Measurements from ENCODE around the gene BLOC1S4.
"Not testable (repeated sequence)": the region's sequence is repeated elsewhere in the genome, so short reads cannot be mapped to it uniquely, and the experiment has no call there.

Gene BLOC1S4

DNA sequence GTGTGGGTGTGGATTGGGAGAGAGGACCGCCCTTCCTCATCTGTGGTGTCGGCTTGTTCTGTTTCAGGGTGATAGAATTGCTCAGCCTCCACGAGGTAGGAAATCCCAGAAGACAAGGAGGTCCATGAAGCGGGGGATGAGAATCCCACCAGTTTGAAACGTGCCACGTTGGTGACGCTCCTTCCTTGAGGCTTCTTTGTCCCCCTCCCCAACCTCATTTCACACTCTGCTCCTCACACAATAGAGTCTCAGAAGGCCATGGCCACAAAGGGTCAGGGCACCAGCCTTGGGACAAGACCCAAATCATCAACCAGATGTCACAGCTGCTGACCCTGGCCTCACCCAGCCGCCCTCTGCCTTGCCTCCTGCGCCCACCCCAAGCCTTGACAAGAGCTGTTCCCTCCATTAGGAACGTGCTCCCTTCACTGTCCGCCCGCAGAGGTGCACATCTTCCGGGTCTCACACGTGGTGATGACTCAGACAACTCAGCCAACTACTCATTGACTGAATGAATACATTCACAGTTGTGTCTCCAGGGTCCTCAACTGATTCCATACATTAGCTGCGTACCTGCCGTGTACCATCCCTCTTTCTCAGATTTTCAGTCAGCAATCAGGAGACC, 18.3 kb downstream of the BLOC1S4 start:
- no peak for DNase-seq (ENCODE audit: extremely low read depth in 1 of 2, low read depth in 1 of 2)

DNA sequence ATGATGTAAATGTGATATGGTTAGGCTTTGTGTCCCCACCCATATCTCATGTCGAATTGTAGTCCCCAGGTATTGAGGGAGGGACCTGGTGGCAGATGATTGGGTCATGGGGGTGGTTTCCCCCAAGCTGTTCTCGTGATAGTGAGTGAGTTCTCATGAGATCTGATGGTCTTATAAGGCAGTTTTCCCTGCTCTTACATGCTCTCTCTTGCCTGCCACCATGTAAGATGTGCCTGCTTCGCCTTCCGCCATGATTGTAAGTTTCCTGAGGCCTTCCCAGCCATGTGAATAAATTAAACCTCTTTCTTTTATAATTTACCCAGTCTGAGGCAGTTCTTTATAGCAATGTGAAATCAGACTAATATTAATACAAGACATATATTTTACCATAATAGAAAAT, 23.9 kb downstream of the BLOC1S4 start:
- DNase-seq (ENCODE audit: extremely low read depth in 1 of 2, low read depth in 1 of 2): no peak

DNA sequence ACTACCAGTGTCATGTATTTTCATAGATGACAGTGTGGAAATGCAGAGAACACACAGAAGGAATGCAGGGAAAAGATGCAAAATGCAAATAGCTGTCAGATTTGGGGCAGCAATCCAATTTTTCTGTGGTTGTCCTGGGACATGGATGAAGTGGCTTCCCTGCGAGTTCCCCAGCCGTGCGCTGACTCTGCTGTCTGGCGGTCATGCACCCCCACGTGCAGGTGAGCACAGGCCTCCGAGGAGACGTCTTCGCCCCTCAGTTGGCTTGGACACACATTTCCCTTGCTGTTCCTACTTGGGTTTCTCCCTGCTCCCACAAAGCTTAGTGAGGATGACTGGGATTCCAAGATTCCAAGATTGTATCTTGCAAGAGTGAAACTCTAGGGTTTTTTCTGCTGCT, 24.4 kb downstream of the BLOC1S4 start:
- DNase-seq (ENCODE audit: extremely low read depth in 1 of 2, low read depth in 1 of 2): no peak

DNA sequence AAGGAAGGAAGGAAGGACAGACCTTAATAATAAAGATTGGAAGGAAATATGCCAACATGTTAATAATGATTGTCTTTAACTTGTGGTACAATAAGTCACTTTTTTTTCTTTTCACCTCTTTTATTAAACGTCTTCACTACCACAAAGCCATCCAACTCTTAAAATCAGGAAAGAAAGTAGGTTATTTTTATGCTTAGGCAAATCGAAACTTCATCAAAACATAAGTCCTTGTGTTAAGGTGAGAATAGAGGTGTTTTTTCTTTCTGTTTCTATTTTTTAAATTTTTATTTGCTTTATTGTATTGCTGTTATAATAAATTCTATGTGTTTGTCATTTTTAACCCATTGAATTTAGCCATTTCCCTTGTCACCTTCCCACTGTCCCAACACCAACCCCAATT, 26.5 kb downstream of the BLOC1S4 start:
- DNase-seq (ENCODE audit: extremely low read depth in 1 of 2, low read depth in 1 of 2): no peak

DNA sequence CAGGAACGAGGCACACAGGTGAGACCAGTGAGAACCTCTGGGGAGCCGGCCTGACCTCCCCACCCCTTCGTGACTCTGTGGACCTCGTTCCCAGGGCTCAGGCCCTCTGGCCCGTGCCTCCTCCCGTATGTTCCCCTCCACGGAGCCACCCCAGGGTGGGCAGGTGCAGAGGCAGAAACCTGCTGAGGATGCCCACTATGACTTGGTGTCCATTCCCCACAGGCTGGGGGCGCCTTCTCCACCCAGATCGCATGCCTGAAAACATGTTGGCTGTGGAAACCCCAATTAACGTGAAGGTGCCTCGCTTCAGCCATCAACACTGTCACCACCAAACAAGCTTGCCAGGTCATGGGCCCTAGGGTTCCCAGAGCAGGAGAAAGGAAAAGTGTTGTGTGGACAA, 27.0 kb downstream of the BLOC1S4 start:
- no peak for DNase-seq (ENCODE audit: extremely low read depth in 1 of 2, low read depth in 1 of 2)

DNA sequence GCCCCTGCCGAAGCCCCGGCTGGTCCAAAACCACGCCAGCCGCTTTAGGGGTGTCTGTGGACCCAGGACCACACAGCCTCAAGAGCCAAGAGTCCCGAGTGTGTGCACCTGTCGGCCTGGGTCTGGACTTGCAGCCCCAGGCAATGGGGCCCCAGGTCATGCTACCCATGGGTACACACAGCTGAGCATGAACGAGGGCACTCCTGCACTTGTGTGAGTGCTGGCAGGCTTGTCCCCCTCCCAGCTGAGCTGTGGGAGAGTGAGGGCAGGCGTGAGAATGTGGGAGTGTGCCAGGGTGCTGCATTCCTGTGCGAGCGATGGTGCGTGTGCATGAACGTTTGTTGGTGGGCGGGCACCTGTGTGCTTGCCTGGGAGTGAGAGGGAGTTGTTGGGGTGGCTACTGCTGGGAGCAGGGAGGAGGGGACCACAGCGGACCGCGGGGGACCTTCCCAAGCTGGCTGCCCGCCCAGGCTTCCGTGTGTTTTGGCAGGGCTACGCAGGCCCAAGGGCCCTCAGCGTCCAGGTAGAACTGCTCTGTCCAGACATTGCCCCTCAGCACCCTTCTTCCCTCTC, 30.8 kb downstream of the BLOC1S4 start:
- no peak for DNase-seq (ENCODE audit: extremely low read depth in 1 of 2, low read depth in 1 of 2)

DNA sequence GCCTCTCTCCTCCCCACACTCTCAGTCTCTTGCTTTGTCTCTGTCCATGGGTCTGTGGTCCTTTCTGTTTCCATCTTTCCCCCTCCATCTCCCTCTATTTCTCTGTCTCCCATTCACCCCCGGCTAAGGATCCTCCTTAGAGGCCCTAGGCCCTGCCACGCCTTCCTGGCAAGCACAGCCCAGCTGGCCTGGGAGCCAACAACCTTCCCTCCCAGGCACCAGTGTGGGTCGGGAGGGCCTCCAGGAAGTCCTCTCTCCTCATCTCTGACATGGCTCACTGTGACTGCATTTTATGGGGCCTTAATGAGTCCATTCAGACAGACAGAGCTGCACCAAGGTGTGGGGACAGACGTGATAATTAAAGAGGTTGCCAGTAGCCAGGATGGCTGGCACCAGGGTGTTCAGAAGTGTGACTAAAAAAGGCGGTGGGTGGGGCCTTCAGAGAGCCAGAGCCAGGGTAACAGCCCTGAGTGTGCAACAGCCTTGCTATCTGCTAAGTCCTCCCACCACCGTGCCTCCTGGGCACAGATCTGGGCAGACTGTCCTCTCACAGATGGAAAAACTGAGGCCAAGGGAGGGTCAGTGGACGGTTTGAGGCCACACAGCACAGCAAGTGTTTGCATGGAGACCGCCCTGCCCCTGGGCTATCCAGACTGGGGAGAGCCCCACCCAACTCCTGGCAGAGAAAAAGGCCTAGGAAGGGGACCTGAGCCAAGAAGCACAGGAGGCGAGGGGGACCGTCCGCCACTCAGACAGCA, 31.5 kb downstream of the BLOC1S4 start:
- no peak for DNase-seq (ENCODE audit: extremely low read depth in 1 of 2, low read depth in 1 of 2)

DNA sequence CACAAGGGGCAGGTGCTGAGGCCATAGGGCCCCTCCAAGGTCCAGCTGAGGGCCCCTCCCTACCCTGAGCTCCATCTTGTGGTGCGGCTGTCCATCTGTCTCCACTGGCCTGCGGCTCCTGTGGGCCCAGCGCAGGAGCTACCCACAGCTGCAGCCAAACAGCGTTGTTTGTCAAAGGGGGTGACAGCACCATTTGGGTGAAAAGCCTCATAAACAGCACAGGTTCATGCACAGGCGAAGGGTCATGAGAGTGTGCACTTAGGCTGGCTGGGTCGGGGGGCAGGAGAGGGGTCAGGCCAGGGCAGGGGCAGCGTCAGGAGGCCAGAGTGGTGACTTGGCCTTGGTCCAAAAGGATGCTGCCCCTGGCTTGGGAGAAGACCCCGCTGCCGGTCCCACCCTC, 32.3 kb downstream of the BLOC1S4 start:
- DNase-seq (ENCODE audit: extremely low read depth in 1 of 2, low read depth in 1 of 2): no peak

DNA sequence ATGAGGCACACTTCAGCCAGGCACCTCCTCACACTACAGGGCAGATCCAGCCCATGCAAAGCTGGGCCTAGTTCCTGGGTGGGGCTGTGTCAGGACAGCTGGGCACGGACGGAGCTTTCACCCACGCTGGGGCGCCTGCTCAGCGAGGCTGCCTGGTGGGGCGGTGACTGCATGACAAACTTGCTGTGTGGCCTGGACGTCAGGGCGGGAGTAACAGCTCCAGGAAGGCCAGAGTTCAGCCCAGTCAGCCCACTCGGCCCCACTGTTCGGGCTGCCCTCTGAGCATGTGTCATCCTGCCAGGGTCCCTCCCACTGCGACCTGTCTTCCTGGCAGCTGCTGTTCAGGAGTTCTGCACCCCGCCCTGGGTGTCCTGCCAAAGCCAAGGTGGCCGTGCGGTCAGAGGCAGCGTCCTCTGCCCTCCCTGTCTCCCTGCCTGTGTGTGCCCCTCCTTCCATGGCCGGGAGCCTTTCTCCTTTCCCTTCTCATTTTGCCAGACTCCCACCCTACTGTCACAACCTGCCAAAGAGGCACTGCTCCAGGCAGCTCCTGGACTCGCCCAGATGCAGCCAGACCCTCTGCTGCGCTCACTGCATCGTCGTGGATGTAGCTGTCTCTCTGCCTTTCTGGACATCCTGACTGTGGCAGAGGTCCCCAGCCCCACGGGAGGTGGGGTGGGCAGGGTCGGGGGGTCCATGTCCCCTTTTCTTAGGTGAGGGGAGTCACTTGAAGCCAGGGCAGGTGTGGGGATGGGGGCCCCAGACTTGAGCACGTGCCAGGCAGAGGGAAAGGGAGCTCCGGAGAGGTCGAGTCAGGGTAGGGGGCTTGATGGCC, 33.6 kb downstream of the BLOC1S4 start:
- no peak for DNase-seq (ENCODE audit: extremely low read depth in 1 of 2, low read depth in 1 of 2)

DNA sequence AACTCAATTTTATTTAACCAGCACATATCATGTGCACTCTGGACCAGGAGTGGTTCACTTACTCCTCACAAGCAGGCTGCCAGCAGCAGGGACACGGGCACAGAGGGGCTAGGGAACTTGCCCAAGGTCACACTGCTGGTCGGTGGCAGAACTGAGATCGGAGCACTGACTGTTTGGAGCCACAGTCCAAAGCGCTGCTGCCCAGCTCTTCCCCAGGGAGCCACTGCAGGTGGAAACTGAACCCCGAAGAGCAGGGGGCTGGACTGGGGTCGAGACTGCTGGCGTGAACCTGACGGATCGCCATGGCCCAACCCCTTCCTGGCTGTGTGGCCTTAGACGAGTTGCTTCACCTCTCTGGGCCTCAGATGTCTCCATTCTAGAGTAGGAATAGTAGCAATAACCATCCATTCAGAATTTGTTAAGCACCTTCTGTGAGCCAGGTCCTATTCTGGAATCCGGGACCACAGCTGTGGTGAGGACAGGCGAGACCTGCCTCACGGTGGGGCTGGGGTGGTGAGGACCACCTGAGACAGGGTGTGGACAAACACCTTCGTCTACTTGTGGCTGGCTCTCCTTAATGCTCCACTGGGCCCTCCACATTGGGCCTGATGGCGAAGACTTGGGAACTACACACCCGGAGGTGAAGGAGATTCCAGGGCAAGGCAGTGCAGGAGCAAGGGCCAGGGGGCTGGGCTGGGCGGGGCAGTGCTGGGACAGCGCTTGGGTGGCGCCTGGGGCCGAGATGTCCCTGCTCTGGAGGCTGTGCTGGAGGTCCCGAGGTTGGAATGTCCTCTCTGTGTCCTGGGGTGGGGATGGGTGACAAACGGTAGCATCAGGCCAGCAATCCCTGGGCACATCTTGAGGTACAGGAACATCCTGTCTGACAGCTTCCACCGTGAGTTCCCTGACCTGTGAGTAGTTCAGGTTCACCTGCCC, 34.6 kb downstream of the BLOC1S4 start:
- DNase-seq (ENCODE audit: extremely low read depth in 1 of 2, low read depth in 1 of 2): no peak

DNA sequence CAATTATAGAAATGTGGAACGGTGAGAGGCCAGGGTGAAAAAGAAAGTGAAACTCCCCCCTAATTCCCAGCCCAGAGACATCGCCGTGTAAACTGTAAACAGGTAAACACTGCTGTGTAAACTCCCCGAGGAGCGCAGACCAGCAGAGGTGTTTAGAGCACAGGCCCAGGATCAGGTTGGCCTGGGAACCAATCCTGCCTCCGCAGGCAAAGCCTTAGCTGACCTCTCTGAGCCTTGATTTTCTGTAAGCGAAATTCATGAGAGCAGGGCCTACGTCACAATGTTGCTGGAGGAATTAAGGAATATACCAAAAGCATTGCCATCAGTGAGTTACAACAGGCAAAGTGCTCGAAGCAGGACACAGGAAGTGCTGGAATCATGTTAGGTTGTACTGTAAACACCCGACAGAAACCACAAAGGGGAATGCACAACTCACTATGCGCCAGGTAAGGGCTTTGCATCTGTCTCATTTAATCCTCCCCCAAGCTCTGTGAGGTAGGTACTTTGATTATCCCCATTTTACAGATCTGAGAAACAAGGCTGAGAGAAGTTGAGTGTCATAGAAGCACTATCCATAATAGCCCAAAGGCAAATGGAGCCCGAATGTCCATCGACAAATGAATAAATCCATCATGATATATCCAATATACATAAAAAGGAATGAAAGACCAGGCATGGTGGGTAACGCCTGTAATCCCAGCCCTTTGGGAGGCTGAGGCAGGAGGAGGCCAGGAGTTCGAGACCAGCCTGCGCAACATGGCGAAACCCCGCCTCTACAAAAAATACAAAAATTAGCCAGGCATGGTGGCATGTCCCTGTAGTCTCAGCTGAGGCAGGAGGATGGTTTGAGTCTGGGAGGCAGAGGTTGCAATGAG, 35.9 kb downstream of the BLOC1S4 start:
- no peak for DNase-seq (ENCODE audit: extremely low read depth in 1 of 2, low read depth in 1 of 2)

DNA sequence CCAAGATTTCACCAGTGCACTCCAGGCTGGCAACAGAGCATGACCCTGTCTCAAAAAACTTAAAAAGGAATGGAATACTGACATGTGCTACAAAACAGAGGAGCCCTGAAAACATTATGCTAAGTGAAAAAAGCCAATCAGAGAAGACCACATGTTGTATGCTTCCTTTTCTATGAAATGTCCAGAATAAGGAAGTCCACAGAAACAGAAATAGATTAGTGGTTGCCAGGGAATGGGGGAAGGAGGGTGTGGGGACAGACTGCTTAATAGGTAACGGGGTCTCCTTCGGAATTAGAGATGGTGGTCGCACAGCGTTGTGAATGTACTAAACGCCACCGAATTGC, 36.5 kb downstream of the BLOC1S4 start:
- DNase-seq (ENCODE audit: extremely low read depth in 1 of 2, low read depth in 1 of 2): no peak

DNA sequence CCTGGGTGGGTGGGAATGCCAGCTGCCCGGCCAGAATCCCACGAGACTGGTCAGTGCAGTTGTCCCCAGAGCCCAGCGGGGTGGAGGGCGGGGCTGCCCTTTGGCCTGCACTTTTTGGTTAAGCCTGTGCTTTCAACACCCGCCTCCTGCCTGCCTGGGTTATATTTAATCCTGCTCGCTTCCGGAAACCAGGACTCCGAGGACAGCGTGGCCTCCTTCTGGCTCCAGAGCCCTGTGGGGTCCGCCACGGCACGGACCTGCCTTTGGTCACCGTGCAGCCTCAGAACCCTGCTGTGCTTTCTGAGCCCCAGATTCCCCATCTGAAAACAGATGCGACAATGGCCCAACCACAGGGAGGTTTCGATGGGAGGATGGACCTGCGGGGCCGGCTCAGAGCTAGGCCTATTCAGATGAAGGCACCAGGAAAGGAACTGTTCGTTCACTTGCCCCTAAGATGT, 37.2 kb downstream of the BLOC1S4 start:
- no peak for DNase-seq (ENCODE audit: extremely low read depth in 1 of 2, low read depth in 1 of 2)

DNA sequence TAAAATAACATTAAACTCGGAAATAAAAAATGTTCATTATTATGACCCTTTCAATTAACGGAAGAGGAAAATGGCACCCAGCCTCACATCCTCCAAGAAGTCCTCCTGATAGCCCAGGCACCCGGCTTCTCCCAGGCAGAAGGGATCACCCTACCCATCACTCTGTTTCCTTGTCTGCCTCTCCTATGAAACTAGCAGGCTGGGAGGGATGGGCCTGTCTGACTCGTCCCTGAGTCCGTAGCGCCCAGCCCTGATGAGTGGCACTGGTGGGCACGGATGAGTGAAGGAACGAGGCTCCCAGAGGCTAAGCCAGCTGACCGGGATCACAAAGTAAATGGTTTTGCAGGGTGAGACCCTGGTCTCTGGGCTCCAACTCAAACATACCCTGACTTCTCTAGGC, 37.9 kb downstream of the BLOC1S4 start:
- DNase-seq (ENCODE audit: extremely low read depth in 1 of 2, low read depth in 1 of 2): no peak

DNA sequence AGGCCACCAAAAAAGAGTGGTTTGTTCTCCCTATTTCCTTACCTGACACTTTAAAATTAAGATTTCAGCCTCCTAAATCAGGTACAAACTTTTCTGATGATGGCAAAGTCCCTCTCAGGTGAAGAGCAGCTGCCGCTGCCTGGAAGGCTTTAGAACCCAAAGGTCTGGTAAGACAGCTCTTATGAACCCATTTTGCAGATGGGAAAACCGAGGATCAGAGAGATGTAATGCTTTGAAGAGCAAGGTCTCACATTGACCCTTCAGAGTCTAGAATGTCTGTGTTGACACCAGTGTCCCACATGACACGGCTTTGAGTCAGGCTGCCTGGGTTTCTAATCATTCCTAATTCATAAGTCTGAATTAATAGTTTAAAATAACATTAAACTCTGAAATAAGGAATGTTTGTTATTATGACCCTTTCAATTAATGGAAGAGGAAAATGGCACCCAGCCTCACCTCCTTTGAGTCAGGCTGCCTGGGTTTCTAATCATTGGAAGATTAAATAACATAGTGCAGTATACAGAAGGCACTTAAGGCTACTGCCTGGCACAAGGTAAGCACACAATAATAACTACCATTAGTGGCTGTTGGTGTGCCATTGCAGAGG, 38.6 kb downstream of the BLOC1S4 start:
- DNase-seq (ENCODE audit: extremely low read depth in 1 of 2, low read depth in 1 of 2): no peak

DNA sequence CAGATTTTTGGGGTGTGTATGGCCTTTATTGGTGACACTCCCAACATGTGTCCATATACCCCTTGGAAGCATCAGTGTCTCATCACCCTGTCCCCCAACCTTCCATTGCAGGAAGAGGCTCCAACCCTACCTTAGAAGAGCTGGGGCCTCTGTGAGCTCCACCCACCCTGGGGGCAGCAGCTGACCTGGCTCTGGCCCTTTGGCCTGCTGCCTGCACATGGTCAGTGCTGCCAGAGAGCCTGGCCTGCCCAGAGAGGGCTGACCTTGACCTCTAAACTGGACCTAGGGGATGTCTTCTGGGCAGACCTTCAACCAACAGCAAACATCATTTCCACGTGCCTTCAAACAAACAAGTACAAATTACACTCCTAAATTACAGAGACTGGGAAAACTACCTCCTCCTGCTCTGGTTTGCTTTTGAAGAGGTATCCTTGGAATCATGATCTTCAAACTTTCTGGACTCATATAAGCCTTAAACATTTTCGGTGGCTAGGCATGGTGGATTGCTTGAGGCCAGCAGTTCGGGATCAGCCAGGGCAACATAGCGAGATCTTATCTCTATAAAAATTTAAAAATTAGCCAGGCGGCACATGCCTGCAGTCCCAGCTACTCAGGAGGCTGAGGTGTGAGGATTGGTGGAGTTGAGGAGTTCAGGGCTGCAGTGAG, 39.2 kb downstream of the BLOC1S4 start:
- DNase-seq (ENCODE audit: extremely low read depth in 1 of 2, low read depth in 1 of 2): no peak

DNA sequence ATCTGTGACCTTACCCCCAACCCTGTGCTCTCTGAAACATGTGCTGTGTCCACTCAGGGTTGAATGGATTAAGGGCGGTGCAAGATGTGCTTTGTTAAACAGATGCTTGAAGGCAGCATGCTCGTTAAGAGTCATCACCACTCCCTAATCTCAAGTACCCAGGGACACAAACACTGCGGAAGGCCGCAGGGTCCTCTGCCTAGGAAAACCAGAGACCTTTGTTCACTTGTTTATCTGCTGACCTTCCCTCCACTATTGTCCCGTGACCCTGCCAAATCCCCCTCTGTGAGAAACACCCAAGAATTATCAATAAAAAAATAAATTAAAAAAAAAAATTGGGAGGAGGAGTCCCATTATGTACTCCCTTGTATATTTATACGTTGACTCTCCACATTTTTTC, 40.4 kb downstream of the BLOC1S4 start:
- not testable (repeated sequence) for DNase-seq (ENCODE audit: extremely low read depth in 1 of 2, low read depth in 1 of 2)

DNA sequence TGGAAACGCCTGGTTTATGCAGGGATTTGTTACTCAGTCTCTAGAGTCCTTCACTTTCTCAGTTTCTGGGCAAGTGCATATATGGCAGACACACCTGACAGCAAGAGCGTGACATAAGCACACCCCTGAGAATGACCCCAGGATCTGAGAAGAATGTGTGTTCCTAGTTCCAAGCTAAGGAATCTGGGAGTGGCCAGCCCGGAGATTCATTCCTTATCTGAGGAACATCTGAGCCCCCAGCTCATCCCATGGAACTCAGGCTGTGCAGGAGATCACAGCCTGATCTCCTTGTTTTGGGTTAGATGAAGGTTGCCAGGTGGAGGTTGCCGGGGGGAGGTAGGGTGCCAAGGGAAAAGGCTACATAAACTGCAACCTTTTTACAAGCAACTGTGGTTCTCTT, 42.8 kb downstream of the BLOC1S4 start:
- DNase-seq (ENCODE audit: extremely low read depth in 1 of 2, low read depth in 1 of 2): no peak

DNA sequence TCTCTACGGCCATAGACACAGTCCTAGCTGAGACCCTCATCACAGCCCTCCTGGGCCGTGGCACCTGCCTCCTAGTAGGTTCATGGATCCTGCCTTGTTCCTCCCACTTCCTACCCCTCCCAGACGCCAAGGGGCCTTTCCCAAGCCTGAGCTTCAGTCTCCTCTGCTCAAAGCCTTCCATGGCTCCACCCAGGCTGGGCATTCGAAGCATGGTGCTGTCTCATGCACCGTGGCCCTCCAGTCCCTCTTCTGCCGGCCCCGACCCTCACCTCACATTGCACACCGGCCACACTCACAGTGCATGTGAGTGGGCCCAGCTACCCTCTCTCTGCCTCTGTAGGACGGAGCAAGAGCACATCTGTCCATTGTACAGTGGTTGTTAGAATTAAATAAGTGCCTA, 44.9 kb downstream of the BLOC1S4 start:
- DNase-seq (ENCODE audit: extremely low read depth in 1 of 2, low read depth in 1 of 2): no peak

Data from stimulated activated CD8-positive, alpha-beta memory T cell treated with anti-CD3 and anti-CD28 coated beads, Interleukin-7, amount 100 ng/mL, for 48 hours (primary cell).